ENCODE measurements around the gene MT1G. TPM values are rescaled to one million over a fixed set of nuclear protein-coding genes. Genes with fewer than 3 reads are reported as not detected.
A peak's percentile ranks its signal among the peaks of the same experiment; 100 is the strongest.

MT1G gene
- total and polyA plus RNA-seq, 9 of the 15 experiments (the other 6 are each of a cell fraction or from before 2014, with no cell fraction given), result 0.28 to 1.7 (median 0.69) TPM; not detected in 4

DNA sequence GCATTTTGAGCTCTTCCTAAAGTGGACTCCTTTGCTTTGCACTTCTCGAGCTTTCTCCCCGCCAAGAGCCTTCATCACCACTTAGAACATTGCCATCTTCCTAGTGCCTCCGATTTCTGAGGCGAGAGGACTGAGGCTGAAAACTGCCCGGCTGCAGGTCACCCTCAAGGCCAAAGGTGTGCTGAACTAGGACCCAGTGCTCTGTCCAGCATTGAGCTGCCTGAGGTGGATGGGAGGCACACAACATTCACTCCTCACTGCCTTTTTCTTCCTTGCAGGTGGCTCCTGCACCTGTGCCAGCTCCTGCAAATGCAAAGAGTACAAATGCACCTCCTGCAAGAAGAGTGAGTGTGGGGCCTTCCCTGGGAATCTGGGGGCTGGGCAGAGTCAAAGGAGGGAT lies 24.0 kb downstream of the MT1G start:
- WGBS (ENCODE audit: insufficient coverage, low coverage, missing lambda C conversion rate), result 5% methylated on average over 5 of the region's 5 CpGs
- BruUV-seq (replicated peaks), result no TSS peak
- FAIRE-seq (no peak), ATAC-seq (no peak), DNase-seq (ENCODE audit: extremely low read depth in 1 of 4, low spot score in 3 of 4) (no peak)
- Histone ChIP-seq H3K4me1 (replicated peaks in 1 of 2; ENCODE audit: control insufficient read depth in 2 of 2, insufficient read depth in 2 of 2, low read length in 2 of 2) (peaks cover 3 to 13% of the 10 kb centered on the region in 2 experiments; a peak in 3 of 5 replicates), H3K27me3 (ENCODE audit: control insufficient read depth in 2 of 2, insufficient read depth in 2 of 2, low read length in 2 of 2) (peaks cover 25 to 63% of the 10 kb centered on the region in 2 experiments), H3K4me3 (no peak overlapping the region), H3K9me1 (ENCODE audit: control insufficient read depth, insufficient read depth, low read length) (no peaks in the 10 kb centered on the region), H3K9me3 (replicated peaks; ENCODE audit: control insufficient read depth, insufficient read depth, low read depth, low read length) (no peaks in the 10 kb centered on the region), H3K9ac (ENCODE audit: insufficient read depth in 1 of 2, low read depth in 2 of 2, low read length in 2 of 2) (no peak overlapping the region), H3K79me2 (ENCODE audit: control insufficient read depth, insufficient read depth, low read length) (no peaks in the 10 kb centered on the region), H3K27ac (ENCODE audit: extremely low read depth, low read depth, low read length) (no peak overlapping the region), H4K20me1 (replicated peaks; ENCODE audit: control insufficient read depth, insufficient read depth, low read length) (no peaks in the 10 kb centered on the region; the same call in 1 of the 2 replicates), H2AFZ (ENCODE audit: low read depth, low read length) (no peak overlapping the region), H3K36me3 (ENCODE audit: control insufficient read depth, insufficient read depth, low read length) (no peaks in the 10 kb centered on the region), H3K4me2 (ENCODE audit: insufficient read depth, low read length) (peak overlapping the region; percentile 48)
- intact Hi-C loops (cut with micrococcal nuclease), result no loop called here
- ChIA-PET POLR2A (interaction anchor here (0.8 to 1.3 kb wide), 3 partner anchors 35 to 333 kb away, joined by 3 to 6 read pairs (median 3); partner anchors contain the start of gene MT2A), CTCF (ENCODE audit: low intra/inter-chr PET ratio) (no interaction called here)
- TF ChIP-seq REST (IDR thresholded peaks at IDR 0.05; ENCODE audit: borderline replicate concordance), result peak; percentile 8; the same call in 1 of the 2 replicates
- TF ChIP-seq REST (CRISPR knock-in tag; IDR thresholded peaks at IDR 0.05; ENCODE audit: low read depth), result no peak
- TF ChIP-seq CBFA2T2 (conservative IDR thresholded peaks at IDR 0.05), result no peak
- in situ Hi-C loops (cut with MboI), result no loop called here

All from K562 (cell line).